ENCODE measurements around the gene SUPT5H. TPM values are rescaled to one million over a fixed set of nuclear protein-coding genes. Genes with fewer than 3 reads are reported as not detected.

The SUPT5H gene
- total and polyA plus RNA-seq, 2 of the 13 experiments (the other 11 are each of a cell fraction or from before 2014, with no cell fraction given), result 48.2 to 51.7 TPM

DNA sequence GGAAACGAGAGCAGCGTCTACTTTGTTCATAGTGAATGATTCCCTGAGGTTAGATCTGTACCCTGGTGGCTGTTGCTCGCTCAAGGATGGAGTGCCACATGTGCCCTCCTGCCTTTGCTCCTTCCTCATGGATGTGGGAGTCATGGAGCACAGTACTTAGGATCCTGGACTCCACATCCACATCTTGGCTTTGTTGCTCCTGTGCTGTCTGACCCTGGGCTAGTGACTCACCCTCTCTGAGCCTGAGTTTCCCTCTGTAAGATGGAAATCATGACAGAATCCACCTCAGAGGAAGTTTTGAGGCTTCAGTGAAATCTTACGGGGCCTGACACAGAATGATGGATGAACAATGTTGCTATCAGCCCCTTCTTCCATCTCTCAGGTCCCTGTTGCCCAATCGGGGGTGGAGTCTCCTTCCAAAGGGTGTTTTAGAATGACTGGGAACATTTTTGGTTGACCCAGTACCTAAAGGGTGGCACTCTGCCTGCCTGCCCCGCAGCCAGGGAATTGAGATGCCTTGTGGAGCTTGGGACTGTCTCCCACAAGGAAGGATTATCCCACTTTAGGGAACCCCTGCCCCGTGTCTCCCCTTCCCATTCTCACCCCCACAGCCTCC, 25.4 kb downstream of the SUPT5H start (continued):
- TF ChIP-seq, protein P1, sequence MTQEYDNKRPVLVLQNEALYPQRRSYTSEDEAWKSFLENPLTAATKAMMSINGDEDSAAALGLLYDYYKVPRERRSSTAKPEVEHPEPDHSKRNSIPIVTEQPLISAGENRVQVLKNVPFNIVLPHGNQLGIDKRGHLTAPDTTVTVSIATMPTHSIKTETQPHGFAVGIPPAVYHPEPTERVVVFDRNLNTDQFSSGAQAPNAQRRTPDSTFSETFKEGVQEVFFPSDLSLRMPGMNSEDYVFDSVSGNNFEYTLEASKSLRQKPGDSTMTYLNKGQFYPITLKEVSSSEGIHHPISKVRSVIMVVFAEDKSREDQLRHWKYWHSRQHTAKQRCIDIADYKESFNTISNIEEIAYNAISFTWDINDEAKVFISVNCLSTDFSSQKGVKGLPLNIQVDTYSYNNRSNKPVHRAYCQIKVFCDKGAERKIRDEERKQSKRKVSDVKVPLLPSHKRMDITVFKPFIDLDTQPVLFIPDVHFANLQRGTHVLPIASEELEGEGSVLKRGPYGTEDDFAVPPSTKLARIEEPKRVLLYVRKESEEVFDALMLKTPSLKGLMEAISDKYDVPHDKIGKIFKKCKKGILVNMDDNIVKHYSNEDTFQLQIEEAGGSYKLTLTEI (CRISPR knock-in tag; conservative IDR thresholded peaks at IDR 0.05), result no peak
- TF ChIP-seq PHF5A (CRISPR knock-in tag; IDR thresholded peaks at IDR 0.05; ENCODE audit: low read depth, unreplicated experiment), result no peak
- no peak for TF ChIP-seq KLF15 (CRISPR knock-in tag; IDR thresholded peaks at IDR 0.05; ENCODE audit: borderline replicate concordance)
- no peak for TF ChIP-seq KLF6 (CRISPR knock-in tag; IDR thresholded peaks at IDR 0.05)

DNA sequence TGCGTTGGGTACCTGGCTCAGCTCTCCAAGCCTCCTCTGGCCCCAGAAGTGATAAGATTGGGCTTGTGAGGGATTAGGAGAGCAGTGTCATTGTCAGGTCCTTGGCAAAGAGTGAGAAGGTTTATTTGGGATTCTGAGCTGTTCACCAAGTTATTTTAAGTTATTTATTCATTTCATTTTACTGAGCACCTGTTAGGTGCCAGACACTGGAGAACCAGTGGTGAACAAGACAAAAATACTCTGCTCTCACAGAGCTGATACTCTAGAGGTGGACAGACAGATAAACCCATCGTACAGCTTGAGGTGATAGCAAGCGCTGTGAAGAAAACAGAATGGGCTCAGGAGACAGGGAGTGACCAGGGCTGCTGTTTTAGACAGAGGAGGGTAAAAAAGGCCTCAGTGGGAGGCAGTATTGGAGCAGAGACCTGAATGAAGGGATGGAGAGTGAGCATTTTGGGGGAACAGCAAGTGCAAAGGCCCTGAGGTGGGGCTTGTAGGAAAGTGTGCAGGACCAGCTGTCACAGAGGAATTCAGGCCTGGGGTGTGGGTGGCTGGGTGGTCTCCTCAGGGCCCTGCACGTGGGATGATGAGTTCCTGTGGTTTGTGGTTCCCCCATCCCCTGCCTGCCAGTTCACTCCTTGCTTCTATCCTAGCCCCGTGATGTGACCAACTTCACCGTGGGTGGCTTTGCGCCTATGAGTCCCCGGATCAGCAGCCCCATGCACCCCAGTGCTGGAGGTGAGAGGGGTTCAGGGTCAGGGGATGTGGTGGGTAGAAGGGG, 26.6 kb downstream of the SUPT5H start:
- in situ Hi-C loops (cut with HindIII; ENCODE audit: extremely low pct_ligation_motif_present, low pct_unique_long_range_greater_than_20kb) (no loop called here), intact Hi-C loops (cut with micrococcal nuclease; ENCODE audit: unreplicated experiment) (no loop called here)
- no peak for DNase-seq (ENCODE audit: low spot score)
- H3K4me1 ChIP-seq (ENCODE audit: insufficient read depth, low read length), result no peaks in the 10 kb centered on the region
- no peak overlapping the region for H3K9ac ChIP-seq (ENCODE audit: insufficient read depth, low read depth, low read length)
- H4K20me1 ChIP-seq (ENCODE audit: insufficient read depth, low read length), result no peaks in the 10 kb centered on the region
- no peak overlapping the region for H2AFZ ChIP-seq (ENCODE audit: low read length)
- ChIA-PET CTCF (ENCODE audit: low intra/inter-chr PET ratio, low total read pairs) (no interaction called here), POLR2A (no interaction called here)
- H3K27ac ChIP-seq (ENCODE audit: extremely low read length, insufficient read depth, low read length), result no peak overlapping the region
- H3K27me3 ChIP-seq (ENCODE audit: control insufficient read depth in 1 of 2, insufficient read depth in 2 of 2, low read length in 2 of 2), result no peaks in the 10 kb centered on the region; a peak in 1 of 5 replicates
- no peak for ATAC-seq
- H3K36me3 ChIP-seq (replicated peaks in 1 of 2; ENCODE audit: control insufficient read depth in 1 of 2, insufficient read depth in 2 of 2, low read length in 2 of 2), result peaks cover 49 to 90% of the 10 kb centered on the region in 2 experiments
- no peak for FAIRE-seq
- no TSS peak for BruUV-seq (replicated peaks)
- H3K4me2 ChIP-seq (ENCODE audit: low read depth, low read length), result no peak overlapping the region
- no peaks in the 10 kb centered on the region for H3K9me3 ChIP-seq (ENCODE audit: low read length)
- 95% methylated on average over 4 of the region's 8 CpGs for WGBS (ENCODE audit: low lambda C conversion rate)
- no peaks in the 10 kb centered on the region for H3K79me2 ChIP-seq (ENCODE audit: insufficient read depth, low read length)
- H3K4me3 ChIP-seq (replicated peaks in 1 of 3; ENCODE audit: insufficient read depth in 1 of 3, low read depth in 2 of 3, low read length in 3 of 3), result no peak overlapping the region
- TF ChIP-seq ZNF446 (CRISPR knock-in tag; IDR thresholded peaks at IDR 0.05) (no peak), ZIK1 (CRISPR knock-in tag; IDR thresholded peaks at IDR 0.05; ENCODE audit: borderline replicate concordance, low read depth) (no peak), MTF1 (CRISPR knock-in tag; IDR thresholded peaks at IDR 0.05) (no peak), SRSF1 (optimal IDR thresholded peaks at IDR 0.05; ENCODE audit: low read depth, low read length) (no peak), ZNF484 (CRISPR knock-in tag; IDR thresholded peaks at IDR 0.05; ENCODE audit: borderline replicate concordance, low read depth) (no peak), ZNF616 (CRISPR knock-in tag; IDR thresholded peaks at IDR 0.05; ENCODE audit: low read depth) (no peak), ETV5 (CRISPR knock-in tag; IDR thresholded peaks at IDR 0.05; ENCODE audit: borderline replicate concordance) (no peak), MIER3 (CRISPR knock-in tag; IDR thresholded peaks at IDR 0.05; ENCODE audit: borderline replicate concordance) (no peak), KDM4B (CRISPR knock-in tag; IDR thresholded peaks at IDR 0.05) (no peak)
- TF ChIP-seq, protein P2, sequence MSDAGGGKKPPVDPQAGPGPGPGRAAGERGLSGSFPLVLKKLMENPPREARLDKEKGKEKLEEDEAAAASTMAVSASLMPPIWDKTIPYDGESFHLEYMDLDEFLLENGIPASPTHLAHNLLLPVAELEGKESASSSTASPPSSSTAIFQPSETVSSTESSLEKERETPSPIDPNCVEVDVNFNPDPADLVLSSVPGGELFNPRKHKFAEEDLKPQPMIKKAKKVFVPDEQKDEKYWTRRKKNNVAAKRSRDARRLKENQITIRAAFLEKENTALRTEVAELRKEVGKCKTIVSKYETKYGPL (CRISPR knock-in tag; IDR thresholded peaks at IDR 0.05), result no peak
- TF ChIP-seq, protein P3, sequence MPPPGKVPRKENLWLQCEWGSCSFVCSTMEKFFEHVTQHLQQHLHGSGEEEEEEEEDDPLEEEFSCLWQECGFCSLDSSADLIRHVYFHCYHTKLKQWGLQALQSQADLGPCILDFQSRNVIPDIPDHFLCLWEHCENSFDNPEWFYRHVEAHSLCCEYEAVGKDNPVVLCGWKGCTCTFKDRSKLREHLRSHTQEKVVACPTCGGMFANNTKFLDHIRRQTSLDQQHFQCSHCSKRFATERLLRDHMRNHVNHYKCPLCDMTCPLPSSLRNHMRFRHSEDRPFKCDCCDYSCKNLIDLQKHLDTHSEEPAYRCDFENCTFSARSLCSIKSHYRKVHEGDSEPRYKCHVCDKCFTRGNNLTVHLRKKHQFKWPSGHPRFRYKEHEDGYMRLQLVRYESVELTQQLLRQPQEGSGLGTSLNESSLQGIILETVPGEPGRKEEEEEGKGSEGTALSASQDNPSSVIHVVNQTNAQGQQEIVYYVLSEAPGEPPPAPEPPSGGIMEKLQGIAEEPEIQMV (CRISPR knock-in tag; IDR thresholded peaks at IDR 0.05; ENCODE audit: low read depth), result no peak
- TF ChIP-seq, protein P4, sequence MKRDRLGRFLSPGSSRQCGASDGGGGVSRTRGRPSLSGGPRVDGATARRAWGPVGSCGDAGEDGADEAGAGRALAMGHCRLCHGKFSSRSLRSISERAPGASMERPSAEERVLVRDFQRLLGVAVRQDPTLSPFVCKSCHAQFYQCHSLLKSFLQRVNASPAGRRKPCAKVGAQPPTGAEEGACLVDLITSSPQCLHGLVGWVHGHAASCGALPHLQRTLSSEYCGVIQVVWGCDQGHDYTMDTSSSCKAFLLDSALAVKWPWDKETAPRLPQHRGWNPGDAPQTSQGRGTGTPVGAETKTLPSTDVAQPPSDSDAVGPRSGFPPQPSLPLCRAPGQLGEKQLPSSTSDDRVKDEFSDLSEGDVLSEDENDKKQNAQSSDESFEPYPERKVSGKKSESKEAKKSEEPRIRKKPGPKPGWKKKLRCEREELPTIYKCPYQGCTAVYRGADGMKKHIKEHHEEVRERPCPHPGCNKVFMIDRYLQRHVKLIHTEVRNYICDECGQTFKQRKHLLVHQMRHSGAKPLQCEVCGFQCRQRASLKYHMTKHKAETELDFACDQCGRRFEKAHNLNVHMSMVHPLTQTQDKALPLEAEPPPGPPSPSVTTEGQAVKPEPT (CRISPR knock-in tag; IDR thresholded peaks at IDR 0.05; ENCODE audit: low read depth), result no peak
